Stimulated activated CD8-positive, alpha-beta memory T cell treated with anti-CD3 and anti-CD28 coated beads, Interleukin-7, amount 100 ng/mL, for 1 hour (primary cell): Measurements from ENCODE around the gene EXOC3L4.

ENCODE experiments used
- DNase-seq, 2 donors: peaks; one replicate each; pipeline ENCODE4 v3.0.0-alpha.2; 2020; ENCODE audit warnings: low read depth in 2 of 2

EXOC3L4 gene

DNA sequence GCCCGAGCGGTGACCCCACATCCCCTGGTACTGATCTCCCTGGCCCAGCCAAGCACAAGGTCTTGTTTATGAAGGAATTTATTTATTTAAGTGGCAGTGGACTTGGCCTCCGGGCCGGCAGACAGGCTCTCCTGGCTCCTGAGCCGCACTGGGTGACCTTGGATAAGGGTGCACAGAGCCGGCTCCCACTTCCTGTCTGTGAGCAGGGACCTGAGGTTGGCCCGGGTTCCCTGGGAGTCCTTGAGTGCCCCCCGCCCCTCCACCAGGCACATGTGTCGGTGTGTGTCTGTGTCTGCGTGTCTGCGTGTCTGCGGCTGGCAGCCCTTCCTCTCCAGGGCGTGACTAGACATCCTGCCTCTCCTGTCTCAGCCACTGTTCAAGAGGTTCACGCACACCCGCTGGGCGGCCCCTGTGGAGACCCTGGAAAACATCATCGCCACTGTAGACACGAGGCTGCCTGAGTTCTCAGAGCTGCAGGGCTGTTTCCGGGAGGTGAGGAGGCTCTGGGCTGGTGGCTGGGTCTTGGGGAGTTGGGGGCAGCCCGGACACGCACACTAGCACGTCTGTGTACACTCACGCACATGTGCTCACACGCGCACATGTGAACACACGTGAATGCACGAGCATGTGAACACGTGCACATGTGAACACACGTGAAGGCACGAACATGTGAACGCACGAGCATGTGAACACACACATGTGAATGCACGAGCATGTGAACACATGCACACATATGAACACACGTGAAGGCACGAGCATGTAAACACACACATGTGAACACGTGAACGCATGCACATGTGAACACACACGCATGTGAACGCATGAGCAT, 38.1 kb downstream of the EXOC3L4 start:
- no peak for DNase-seq

DNA sequence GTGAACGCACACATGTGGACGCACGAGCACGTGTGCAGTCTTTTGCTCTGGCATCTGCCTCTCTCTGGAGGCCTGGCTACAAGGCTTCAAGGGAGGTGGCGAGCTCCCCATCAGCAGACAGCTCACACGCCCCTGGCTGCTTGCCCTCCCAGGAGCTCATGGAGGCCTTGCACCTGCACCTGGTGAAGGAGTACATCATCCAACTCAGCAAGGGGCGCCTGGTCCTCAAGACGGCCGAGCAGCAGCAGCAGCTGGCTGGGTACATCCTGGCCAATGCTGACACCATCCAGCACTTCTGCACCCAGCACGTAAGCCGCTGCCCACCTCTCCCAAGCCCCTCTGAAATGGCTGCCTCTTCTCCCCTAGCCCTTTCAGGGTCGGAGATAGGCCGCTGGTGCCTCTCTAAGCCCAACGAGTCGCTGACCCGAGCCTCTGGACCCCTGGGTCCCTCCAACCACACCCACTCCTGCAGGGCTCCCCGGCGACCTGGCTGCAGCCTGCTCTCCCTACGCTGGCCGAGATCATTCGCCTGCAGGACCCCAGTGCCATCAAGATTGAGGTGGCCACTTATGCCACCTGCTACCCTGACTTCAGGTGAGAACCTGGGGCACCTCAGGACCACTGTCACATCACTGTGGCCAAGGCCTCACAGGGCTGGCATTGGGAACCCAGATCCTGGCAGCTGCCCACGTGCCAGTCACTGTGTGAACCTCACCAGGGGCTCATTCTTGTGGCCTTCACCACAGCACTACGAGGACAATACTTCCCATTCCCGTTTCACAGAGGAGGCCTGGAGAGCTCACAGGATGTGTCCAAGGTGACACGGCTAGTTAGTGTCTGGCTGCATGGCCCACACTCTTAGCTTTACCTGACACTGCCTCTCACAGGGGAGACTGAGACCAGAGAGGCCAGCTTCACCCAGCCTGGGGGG, 39.0 kb downstream of the EXOC3L4 start:
- DNase-seq: no peak

DNA sequence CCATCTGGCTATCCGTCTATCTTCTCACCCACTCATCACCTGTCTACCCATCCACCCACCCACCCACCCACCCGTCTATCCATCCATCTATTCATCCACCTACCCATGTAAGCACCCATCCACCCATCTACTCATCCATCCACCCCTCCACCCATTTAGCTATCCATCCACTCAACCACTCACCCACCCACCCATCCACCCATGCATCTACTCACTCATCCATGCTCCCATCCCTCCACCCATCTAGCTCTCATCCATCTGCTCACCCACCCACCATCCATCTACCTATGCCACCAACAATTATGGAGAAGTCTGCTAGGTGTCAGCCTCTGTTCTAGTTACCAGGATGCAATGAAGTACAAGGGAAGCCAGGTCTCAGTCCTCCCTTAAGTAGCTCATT, 39.9 kb downstream of the EXOC3L4 start:
- DNase-seq: no peak

DNA sequence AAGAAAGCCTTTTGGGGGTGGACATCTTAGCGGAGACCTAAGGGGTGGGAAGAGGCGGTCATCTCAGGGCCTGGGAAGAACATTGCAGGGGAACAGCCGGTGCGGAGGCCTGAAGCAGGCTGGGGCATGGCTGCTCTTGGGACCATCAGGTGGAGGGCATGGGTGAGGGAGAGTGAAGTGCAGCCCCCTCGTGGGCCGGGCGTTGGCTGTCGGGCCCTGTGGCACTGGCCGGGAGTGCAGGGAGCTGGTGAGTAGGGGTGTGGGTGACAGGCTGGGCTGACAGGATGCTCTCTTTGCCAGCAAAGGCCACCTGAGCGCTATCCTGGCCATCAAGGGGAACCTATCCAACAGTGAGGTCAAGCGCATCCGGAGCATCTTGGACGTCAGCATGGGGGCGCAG, 40.4 kb downstream of the EXOC3L4 start:
- no peak for DNase-seq

DNA sequence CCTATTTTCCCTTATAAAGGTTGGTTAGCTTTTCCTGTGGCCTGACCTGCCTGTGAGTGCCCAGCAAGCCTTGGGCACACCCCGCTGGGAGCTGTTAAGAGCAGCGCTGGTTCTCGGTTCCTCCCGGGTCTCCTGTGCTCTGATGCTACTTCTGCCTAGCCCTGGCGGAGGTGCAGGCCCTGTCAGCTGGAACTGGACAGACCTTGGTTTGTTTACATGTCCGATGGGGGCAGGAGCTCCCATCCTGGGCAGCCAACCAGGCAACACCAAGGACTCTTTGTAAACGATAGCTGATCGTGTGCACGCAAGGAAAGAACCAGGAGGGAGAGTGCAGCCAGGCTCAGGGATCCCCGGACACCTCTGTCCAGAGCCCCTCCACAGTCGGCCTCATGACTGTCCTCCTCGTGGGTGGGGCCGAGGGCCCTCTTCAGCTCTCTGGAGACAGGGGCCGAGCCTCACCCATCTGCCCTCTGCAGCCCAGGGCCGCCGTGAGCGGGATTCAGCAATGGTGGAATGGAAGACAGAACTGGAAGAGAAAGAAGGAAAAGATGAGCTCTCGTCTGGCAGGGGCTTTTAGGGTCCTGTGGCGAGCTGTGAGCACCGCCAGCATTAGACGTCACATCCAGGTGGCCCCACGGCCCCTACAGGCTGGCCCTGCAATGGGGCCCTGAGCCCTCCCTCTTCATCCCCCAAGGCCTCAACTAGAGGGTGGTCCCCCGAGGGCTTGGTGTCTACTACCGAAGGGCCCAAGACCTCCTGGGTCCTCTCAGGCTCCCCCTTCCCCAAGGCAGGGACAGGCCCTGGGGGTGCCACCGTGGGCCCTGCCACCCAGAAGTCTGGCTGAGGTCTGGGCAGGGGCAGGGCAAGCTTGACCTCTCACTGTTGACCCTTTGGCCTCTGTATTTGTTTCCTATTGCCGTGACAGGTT, 41.1 kb downstream of the EXOC3L4 start:
- DNase-seq: no peak

DNA sequence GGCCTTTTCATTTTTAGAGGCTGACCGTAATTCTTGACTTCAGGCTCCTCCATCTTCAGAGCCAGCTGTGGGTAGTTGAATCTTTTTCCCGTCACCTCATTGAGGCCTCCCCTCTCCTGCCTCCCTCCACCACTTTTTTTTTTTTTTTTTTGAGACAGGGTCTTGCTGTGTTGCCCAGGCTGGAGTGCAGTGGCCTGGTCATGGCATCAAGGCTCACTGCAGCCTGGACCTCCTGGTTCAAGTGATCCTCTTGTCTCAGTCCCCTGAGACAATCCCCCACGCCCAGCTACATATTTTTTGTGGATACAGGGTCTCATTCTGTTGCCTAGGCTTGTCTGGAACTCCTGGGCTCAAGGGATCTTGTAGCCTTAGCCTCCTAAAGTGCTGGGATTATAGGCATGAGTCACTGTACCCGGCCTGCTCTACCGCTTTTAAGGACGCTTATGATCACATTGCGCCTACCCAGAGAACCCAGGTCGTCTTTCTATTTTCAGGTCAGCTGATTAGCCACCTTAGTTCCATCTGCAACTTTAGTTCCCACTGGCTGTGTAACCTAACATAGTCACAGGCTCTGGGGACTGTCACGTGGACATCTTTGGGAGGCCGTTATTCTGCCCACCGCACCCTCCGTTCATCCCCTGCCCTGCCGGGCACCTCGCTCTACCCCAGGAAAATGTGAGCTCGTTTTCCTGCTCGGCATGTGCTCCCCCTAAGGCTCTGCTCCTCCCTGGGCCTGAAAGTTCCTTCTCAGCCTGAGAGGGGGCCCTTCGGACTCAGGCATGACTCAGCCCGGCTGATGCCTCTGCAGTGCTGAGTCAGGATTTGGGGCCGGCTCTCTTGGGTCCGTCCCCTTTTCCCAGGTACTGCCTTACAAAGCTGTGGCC, 42.1 kb downstream of the EXOC3L4 start:
- DNase-seq: no peak

DNA sequence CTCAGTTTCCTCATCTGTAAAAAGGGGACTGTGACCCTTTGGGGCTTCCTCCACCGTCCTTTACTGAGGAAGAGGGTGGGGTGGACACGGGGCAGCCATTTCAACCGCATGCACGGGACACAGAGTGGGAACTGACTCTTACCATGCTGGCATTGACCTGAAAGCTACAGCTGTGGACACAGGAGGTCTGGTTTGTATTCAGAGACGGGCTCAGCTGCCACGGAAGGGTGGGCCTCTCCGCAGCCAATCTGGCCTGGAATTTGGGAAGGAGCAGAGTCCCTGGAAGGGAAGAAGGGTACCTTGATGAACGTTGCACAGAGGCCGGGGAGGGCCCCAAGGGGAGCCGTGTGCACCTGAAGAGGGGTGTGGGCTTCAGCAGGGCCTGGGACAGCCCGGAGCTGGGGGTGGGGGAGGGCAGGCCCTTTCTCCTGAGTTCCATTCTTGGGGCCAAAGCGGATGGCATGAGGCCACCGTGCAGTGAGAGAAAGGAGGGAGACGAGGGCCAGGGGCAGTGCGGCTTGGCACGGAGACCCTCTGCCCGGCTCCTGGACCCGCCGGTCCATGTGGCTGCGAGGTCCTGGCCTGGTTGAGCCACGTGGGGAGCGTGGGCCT, 43.3 kb downstream of the EXOC3L4 start:
- DNase-seq: no peak

DNA sequence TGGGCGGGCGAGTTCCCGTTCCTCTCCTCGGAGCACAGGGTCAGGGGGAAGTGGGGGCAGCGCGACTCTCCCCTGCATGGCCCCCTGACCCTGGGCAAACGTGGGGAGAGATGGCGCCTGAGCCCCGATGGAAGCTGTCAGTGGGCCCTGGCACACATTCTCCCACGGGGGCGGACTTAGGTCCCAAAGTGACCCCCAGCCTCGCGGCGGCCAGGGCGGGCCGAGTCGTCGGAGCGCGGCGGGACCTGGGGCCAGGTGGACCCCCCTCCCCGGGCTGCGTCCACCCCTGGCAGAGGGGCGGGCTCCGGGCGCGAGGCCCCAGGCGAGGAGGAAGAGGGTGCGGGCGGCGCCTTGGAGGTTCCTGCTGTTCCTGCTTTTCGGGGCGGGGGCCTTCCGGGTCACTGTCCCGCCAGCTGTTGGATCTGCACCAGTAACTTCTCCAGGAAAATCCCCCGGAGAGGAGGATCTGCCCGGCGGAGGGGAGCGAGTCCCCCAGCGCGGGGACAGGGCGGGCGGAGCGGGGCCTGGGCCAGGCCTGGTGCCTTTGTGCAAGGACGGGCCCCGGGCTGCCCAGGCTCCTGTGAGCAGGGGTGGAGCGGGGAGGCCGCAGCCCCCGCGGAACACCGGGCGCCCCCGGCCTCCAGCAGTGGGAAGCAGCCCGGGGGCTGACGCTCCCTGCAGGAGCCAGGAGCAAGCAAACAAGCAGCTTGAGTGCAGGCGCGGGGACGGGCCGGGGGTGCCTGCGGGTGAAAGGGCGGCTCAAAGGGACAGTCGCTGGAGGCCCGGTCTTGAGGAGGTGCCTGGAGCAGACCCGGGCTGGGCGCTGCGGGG, 44.0 kb downstream of the EXOC3L4 start:
- DNase-seq: no peak

DNA sequence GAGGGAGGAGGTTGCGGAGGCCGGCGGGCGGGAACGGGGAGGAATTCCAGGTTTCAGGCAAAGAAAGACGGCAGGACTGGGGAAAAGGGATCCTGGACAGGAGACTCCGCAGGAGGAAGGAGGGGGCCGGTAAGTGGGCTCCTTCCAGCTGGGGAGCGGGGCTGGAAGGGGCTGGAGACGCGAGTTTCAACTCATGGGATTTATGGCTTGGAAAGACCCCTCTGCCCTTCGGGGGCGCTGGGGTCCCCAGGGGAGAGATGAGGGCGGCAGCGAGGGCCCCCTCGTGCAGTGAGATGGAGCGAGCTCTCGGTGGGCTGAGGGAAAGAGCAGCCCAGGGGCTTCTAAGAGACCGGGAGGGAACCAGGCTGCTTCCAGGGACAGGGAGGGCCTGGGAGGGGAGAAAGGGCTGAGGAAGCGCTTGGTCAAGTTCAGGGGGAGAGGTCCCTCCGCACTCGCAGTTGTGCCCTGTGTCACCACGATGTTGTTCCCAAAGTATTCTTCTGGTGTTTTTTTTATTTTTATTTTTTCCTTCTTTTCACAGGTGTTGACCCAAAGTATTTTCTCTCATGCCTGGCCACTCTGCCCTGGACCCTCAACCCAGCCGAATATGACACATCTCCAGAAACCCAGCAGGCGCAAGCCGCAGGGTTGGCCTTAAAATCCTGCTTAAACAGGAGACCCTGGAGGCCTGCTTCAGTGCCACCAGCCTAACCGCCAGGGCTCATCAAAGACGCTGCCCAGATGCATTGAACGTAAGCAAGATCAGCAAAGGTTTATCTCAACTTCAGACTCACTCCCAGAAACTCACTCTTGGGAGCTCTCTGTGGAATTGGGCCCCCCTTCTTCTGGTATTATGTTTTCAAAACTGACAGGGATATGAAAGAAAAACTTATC, 44.9 kb downstream of the EXOC3L4 start:
- DNase-seq: no peak

DNA sequence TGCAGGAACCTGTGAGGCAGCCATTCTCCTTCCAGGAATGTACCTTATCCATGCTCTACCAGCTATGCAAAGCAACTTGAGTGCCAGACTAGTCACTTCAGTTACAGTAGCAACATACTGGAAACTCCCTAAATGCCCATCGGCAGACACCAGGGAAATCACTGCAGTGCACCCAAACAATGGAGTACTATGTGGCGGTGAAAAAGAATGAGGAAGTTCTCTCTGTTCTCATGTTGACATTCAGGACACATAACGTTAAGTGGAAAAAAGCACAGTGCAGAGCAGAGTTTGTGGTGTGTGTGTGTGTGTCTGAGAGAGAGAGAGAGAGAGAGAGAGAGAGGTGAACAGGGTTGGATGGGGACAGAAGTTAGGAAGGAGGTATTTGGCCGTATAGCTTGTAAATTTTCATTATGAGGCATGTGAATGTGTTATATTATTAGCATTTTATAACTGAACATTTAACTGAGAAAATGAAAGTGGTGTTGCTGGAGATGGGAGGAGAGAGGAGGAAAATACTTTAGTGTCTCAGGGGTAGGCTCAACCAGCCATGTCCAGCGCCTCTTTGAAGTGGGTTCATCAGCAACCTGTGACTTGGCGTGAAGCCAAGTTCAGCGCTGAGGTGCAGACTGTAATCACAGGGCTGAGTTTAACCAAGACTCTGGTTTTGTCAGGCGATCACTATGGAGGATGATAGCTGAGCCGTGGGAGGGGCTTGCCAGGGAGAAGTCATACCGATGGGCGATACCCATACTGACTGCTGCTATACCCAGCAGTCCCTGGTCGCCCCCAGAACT, 46.0 kb downstream of the EXOC3L4 start:
- no peak for DNase-seq

DNA sequence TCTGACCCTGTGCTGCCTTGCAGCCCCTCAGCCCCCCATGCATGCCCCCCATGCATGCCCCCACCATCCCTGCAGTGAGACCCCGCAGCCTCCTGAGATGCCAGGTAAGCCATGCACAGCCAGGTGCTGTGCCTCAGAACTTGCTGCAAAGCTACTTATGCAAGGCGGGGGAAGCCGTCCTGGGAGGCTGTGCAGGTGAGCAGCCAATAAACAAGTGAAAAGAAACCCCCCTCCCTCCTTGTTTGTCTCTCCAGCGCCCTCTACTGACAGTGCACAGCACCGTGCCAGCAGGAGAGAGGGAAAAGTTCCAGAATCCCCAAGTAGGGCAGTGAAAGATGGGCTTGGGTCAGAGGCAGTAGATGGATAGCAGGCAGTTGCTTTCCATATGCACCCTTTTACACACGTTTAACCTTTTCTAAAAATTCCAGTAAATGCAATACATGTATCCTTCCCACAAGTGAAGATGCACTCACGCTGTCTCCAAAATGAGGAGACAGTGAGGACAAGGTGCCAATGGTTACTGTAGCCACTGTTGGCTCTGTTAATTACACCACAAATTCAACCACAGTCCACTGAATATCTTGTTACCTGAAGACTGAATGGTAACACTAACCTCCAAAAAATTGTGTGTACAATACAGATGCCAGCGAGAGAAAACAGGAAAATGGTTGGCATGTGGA, 46.7 kb downstream of the EXOC3L4 start:
- no peak for DNase-seq

DNA sequence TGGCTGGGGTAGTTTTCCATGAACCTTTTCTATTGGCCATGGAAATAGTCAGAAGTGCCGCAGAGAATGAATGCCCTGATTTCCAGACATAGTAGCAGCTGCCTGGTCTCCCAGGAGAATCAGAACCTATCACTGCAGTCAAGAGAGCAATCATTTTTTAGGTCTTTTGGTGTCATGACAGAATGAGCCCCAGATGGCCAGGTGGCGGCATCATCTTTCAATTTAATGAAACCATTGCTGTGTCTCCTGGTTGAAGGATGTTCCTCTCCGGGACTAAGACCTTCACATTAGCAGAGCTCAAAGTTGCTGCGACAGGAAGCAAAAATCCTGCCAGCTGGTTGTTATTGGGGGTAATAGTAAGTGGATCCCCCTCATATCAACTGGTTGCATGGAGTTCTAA, 47.5 kb downstream of the EXOC3L4 start:
- no peak for DNase-seq

DNA sequence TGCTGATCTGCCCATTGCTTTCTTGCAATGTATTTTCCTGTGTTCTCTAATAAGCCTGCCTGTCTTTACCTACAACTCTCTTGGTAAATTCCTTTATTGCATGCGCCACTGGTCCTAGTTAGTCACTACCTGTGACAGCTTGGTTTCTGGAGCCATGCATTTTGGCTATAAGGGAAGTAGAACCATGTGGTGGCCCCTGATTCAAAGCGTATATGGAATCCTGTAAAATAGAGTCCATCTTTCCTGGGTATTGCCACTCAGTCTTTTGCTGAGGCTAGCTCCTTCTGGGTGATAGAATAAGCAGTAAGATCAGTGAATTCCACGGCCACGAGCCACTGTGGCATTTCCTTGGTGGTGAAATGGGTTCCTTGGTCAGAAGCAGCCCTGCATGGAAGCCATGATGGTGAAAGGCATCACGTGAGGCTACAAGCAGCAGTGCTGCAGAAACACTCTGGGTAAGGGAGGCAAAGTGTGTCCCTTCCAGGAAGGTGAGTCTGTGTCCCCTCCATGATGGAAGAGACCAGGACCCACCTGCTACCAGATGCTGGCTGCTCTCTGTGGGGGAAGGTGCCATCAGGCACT, 48.3 kb downstream of the EXOC3L4 start:
- no peak for DNase-seq

DNA sequence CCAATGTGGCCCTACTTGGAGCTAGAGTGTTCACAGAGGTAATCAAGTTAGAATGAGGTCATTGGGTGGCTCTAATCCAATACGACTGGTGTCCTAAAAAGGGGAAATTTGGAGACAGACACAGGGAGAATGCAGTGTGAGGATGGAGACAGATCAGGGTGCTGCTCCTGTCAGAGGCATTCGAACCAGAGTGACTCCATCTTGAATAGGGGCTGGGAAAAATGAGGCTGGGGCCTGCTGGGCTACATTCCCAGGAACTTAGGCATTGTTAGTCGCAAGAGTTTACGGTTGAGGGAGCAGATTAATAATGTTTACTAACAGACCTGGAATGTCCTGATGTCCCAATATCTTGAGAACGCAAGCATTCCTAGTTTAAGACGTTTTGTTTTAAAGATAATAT, 49.0 kb downstream of the EXOC3L4 start:
- no peak for DNase-seq

DNA sequence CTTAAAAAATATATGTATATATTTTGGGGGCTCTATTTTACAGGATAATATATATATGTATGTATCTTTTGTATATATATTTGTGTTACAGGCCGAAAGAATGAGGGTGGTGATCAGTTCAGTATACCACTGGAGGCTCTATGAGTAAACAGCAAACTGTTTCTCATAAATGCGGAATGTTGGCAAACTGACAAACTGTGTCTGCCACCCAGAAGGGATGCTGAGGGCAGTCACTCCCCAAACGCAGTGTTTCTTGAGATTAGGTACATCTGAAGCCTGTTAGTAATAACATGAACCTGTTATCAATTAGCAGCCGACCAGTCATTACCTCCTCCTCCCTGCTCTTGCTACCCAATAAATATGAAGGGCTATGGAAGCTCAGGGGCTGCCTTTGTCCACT, 49.6 kb downstream of the EXOC3L4 start:
- no peak for DNase-seq

DNA sequence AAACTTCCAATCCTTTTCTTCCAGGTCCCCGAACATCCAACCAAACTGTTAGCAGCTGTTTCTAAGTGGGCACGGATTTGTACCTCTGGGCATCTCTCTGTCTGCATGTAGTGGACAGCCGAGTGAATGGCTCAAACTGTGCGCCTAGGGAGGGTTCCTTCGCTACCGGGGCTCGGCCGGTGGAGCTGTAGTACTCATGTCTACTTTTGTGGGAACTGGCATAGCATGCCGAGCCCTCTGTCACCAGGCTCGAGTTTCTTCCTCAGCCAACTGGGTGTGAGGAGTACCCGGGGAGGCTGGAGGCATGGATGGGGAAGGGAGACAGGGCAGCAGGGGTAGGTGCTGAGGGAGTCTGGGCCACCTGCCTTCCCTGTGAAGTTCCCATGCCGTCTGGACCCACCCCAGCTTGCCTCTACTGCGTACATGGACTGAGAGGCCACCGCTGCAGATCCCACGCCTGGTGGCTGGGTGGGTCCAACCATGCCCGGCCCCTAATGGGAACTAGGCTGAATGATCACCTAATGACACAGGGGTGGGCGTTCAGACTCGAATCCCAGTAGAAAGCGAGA, 51.7 kb downstream of the EXOC3L4 start:
- no peak for DNase-seq
